Type B pancreatic cell (in vitro differentiated cells): ENCODE measurements around the gene UMODL1. TPM values are rescaled to one million over a fixed set of nuclear protein-coding genes. Genes with fewer than 3 reads are reported as not detected.

Experiments
- DNase-seq: peaks from one replicate; pipeline ENCODE4 v3.0.0; 2021; ENCODE audit warnings: mixed read lengths; ENCODE audit not compliant: unreplicated experiment; ENCODE audit errors: extremely low spot score
- H3K27ac Mint-ChIP-seq: 2 replicates; pipeline ENCODE4 v1.8.0; 2021; ENCODE audit warnings: mild to moderate bottlenecking, mixed read lengths
- H3K27me3 Mint-ChIP-seq: 2 replicates; pipeline ENCODE4 v1.8.0; 2021; ENCODE audit warnings: mixed read lengths
- H3K36me3 Mint-ChIP-seq: 2 replicates; pipeline ENCODE4 v1.8.0; 2021; ENCODE audit warnings: mixed read lengths
- H3K4me1 Mint-ChIP-seq: one replicate; pipeline ENCODE4 v1.8.0; 2021; ENCODE audit warnings: mixed read lengths; ENCODE audit not compliant: unreplicated experiment
- H3K4me3 Mint-ChIP-seq: 2 replicates; pipeline ENCODE4 v1.8.0; 2021; ENCODE audit warnings: mild to moderate bottlenecking, mixed read lengths
- H3K9me3 Mint-ChIP-seq: 2 replicates; pipeline ENCODE4 v1.8.0; 2021; ENCODE audit warnings: mixed read lengths
- total RNA-seq: library from RNA; stranded (reverse); gene quantifications from 2 replicates; pipeline ENCODE4 v1.2.1, GENCODE V29; 2021; ENCODE audit warnings: low replicate concordance
- TF ChIP-seq, protein P1 (sequence below): fragments of 200-600 bp; sonication (generic); conservative IDR thresholded peaks from 2 replicates; pipeline ENCODE4 v1.5.0; 2021; ENCODE audit warnings: antibody characterized with exemption, mild to moderate bottlenecking

Gene UMODL1
- total RNA-seq, 1 donor from 2014 or later: 0.36 TPM

DNA sequence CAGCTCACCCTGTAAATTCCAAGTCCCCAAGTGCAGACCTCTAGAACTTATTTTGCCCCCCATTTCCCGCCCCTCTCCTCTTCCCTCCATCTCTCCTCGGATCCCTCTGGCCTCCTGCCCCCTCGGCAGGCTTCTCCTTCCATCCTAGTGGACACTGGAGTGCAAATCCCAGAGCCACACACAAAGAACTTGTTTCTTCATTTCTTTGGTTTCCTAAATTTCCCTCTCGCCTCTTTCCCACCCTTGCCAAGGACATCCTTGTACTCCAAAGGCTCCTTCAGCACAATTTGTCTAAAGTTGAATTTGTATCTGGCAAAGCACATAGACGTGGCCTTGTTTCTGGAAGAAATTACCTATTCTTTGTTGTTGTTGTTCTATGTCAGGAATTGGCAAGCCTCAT is 17.5 kb downstream of the UMODL1 start:
- Mint-ChIP-seq H3K36me3 (no peaks in the 10 kb centered on the region), H3K4me3 (no peak overlapping the region), H3K27ac (no peak overlapping the region), H3K27me3 (peaks cover 13% of the 10 kb centered on the region), H3K9me3 (no peaks in the 10 kb centered on the region), H3K4me1 (peaks cover 4% of the 10 kb centered on the region)
- TF ChIP-seq, protein P1, sequence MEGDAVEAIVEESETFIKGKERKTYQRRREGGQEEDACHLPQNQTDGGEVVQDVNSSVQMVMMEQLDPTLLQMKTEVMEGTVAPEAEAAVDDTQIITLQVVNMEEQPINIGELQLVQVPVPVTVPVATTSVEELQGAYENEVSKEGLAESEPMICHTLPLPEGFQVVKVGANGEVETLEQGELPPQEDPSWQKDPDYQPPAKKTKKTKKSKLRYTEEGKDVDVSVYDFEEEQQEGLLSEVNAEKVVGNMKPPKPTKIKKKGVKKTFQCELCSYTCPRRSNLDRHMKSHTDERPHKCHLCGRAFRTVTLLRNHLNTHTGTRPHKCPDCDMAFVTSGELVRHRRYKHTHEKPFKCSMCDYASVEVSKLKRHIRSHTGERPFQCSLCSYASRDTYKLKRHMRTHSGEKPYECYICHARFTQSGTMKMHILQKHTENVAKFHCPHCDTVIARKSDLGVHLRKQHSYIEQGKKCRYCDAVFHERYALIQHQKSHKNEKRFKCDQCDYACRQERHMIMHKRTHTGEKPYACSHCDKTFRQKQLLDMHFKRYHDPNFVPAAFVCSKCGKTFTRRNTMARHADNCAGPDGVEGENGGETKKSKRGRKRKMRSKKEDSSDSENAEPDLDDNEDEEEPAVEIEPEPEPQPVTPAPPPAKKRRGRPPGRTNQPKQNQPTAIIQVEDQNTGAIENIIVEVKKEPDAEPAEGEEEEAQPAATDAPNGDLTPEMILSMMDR: no peak
- DNase-seq: no peak

GRCh38 chr21:42089093-42089631 is 18.0 kb downstream of the UMODL1 start:
- no peaks in the 10 kb centered on the region for H3K36me3 Mint-ChIP-seq
- H3K27me3 Mint-ChIP-seq: peaks cover 13% of the 10 kb centered on the region
- no peak for DNase-seq
- H3K4me1 Mint-ChIP-seq: peaks cover 4% of the 10 kb centered on the region
- no peak overlapping the region for H3K4me3 Mint-ChIP-seq
- TF ChIP-seq, protein P1: no peak
- H3K9me3 Mint-ChIP-seq: no peaks in the 10 kb centered on the region
- no peak overlapping the region for H3K27ac Mint-ChIP-seq

- Mint-ChIP-seq H3K27me3 (peaks cover 13% of the 10 kb centered on the region), H3K4me1 (peaks cover 4% of the 10 kb centered on the region), H3K9me3 (no peaks in the 10 kb centered on the region), H3K27ac (no peak overlapping the region), H3K36me3 (no peaks in the 10 kb centered on the region), H3K4me3 (no peak overlapping the region)
- no peak for DNase-seq
- TF ChIP-seq, protein P1: no peak
These were observed 18.7 kb downstream of the UMODL1 start for GRCh38 chr21:42089665-42090310.

GRCh38 chr21:42091899-42092508 is 20.9 kb downstream of the UMODL1 start:
- Mint-ChIP-seq H3K4me3 (no peak overlapping the region), H3K27me3 (peaks cover 13% of the 10 kb centered on the region), H3K36me3 (no peaks in the 10 kb centered on the region), H3K4me1 (peaks cover 4% of the 10 kb centered on the region), H3K27ac (no peak overlapping the region), H3K9me3 (no peaks in the 10 kb centered on the region)
- TF ChIP-seq, protein P1: no peak
- no peak for DNase-seq

GRCh38 chr21:42092771-42093170 is 21.7 kb downstream of the UMODL1 start:
- Mint-ChIP-seq H3K27ac (no peak overlapping the region), H3K36me3 (no peaks in the 10 kb centered on the region), H3K27me3 (peaks cover 13% of the 10 kb centered on the region), H3K4me1 (peaks cover 5% of the 10 kb centered on the region), H3K9me3 (no peaks in the 10 kb centered on the region), H3K4me3 (no peak overlapping the region)
- DNase-seq: no peak
- TF ChIP-seq, protein P1: no peak
